Large intestine (tissue), 3 donors: ENCODE measurements around the gene PSMG4. TPM values are rescaled to one million over a fixed set of nuclear protein-coding genes. Genes with fewer than 3 reads are reported as not detected.

Experiments used
- DNase-seq, 2 donors: peaks; one replicate each; pipeline versions ENCODE4 v3.0.0 to v3.0.0-alpha.2; 2013
- H3K27ac ChIP-seq: one replicate; pipeline ENCODE4 v1.5.1; 2013; ENCODE audit warnings: low read length
- H3K27me3 ChIP-seq: 2 replicates; pipeline ENCODE4 v1.6.1; 2013; ENCODE audit warnings: low read length; ENCODE audit not compliant: control insufficient read depth, insufficient read depth
- H3K36me3 ChIP-seq: 2 replicates; pipeline ENCODE4 v1.6.1; 2013; ENCODE audit warnings: low read length; ENCODE audit not compliant: control insufficient read depth, insufficient read depth
- H3K4me1 ChIP-seq: one replicate; pipeline ENCODE4 v1.6.1; 2013; ENCODE audit warnings: low read length; ENCODE audit not compliant: control insufficient read depth, insufficient read depth
- H3K4me3 ChIP-seq: one replicate; pipeline ENCODE4 v1.5.1; 2013; ENCODE audit warnings: low read length
- H3K9me3 ChIP-seq: one replicate; pipeline ENCODE4 v1.6.1; 2013; ENCODE audit warnings: mild to moderate bottlenecking, low read depth, low read length, moderate library complexity; ENCODE audit not compliant: control insufficient read depth
- WGBS: methylation state at CpG from one replicate; pipeline ENCODE4 v1.1.5; 2013; ENCODE audit warnings: low lambda C conversion rate; ENCODE audit not compliant: insufficient coverage; 5-methylcytosine and 5-hydroxymethylcytosine counted together
- polyA plus RNA-seq: library from polyadenylated mRNA; unstranded; fragments of 120-200 nt; gene quantifications from one replicate; pipeline ENCODE4 v1.2.1, GENCODE V29; 2013

Gene PSMG4
- polyA plus RNA-seq, 1 donor = 25.2 TPM

- H3K36me3 ChIP-seq = peaks cover 15% of the 10 kb centered on the region
- no CpG with 5 or more reads among the region's 3 CpGs for WGBS
These were observed 47.1 kb downstream of the PSMG4 start for GRCh38 chr6:3305831-3306230.

GRCh38 chr6:3306848-3307247 lies 48.1 kb downstream of the PSMG4 start:
- no peak overlapping the region for H3K27ac ChIP-seq
- H3K4me3 ChIP-seq = no peak overlapping the region
- 96% methylated on average over 4 of the region's 10 CpGs for WGBS
- H3K4me1 ChIP-seq = no peaks in the 10 kb centered on the region
- H3K9me3 ChIP-seq = no peaks in the 10 kb centered on the region
- no peaks in the 10 kb centered on the region for H3K27me3 ChIP-seq
- DNase-seq = no peak
- H3K36me3 ChIP-seq = peaks cover 15% of the 10 kb centered on the region

More at GRCh38 chr6:3305831-3306230, 47.1 kb downstream of the PSMG4 start:
- H3K27me3 ChIP-seq = no peaks in the 10 kb centered on the region
- no peak overlapping the region for H3K27ac ChIP-seq
- H3K4me1 ChIP-seq = no peaks in the 10 kb centered on the region
- H3K4me3 ChIP-seq = no peak overlapping the region
- DNase-seq = no peak
- no peaks in the 10 kb centered on the region for H3K9me3 ChIP-seq

- Histone ChIP-seq H3K27me3 (no peaks in the 10 kb centered on the region), H3K36me3 (peaks cover 15% of the 10 kb centered on the region), H3K4me1 (no peaks in the 10 kb centered on the region), H3K4me3 (no peak overlapping the region), H3K9me3 (no peaks in the 10 kb centered on the region), H3K27ac (no peak overlapping the region)
- WGBS = no CpG with 5 or more reads among the region's 12 CpGs
- no peak for DNase-seq
These were observed 48.7 kb downstream of the PSMG4 start for GRCh38 chr6:3307436-3307835.

- H3K9me3 ChIP-seq = no peaks in the 10 kb centered on the region
- no peaks in the 10 kb centered on the region for H3K27me3 ChIP-seq
- peaks cover 15% of the 10 kb centered on the region for H3K36me3 ChIP-seq
- DNase-seq = no peak
- H3K27ac ChIP-seq = no peak overlapping the region
- no peak overlapping the region for H3K4me3 ChIP-seq
- H3K4me1 ChIP-seq = no peaks in the 10 kb centered on the region
- WGBS = 80% methylated on average over 3 of the region's 10 CpGs
These were observed 49.4 kb downstream of the PSMG4 start for GRCh38 chr6:3308106-3308505.

GRCh38 chr6:3309391-3310050 lies 50.8 kb downstream of the PSMG4 start:
- Histone ChIP-seq H3K9me3 (no peaks in the 10 kb centered on the region), H3K4me1 (no peaks in the 10 kb centered on the region), H3K36me3 (peaks cover 15% of the 10 kb centered on the region), H3K27ac (no peak overlapping the region), H3K4me3 (no peak overlapping the region), H3K27me3 (no peaks in the 10 kb centered on the region)
- WGBS = no CpG with 5 or more reads among the region's 11 CpGs
- DNase-seq = no peak

GRCh38 chr6:3310051-3310448 lies 51.3 kb downstream of the PSMG4 start:
- Histone ChIP-seq H3K4me3 (no peak overlapping the region), H3K36me3 (peaks cover 16% of the 10 kb centered on the region), H3K4me1 (no peaks in the 10 kb centered on the region), H3K27ac (no peak overlapping the region), H3K9me3 (no peaks in the 10 kb centered on the region), H3K27me3 (no peaks in the 10 kb centered on the region)
- WGBS = no CpG with 5 or more reads among the region's 6 CpGs
- DNase-seq = no peak

GRCh38 chr6:3310703-3311102 lies 52.0 kb downstream of the PSMG4 start:
- Histone ChIP-seq H3K9me3 (no peaks in the 10 kb centered on the region), H3K36me3 (peaks cover 10% of the 10 kb centered on the region), H3K27me3 (no peaks in the 10 kb centered on the region), H3K27ac (no peak overlapping the region), H3K4me1 (no peaks in the 10 kb centered on the region), H3K4me3 (no peak overlapping the region)
- WGBS = no CpG with 5 or more reads among the region's 9 CpGs
- no peak for DNase-seq

- Histone ChIP-seq H3K4me1 (no peaks in the 10 kb centered on the region), H3K36me3 (peaks cover 7% of the 10 kb centered on the region), H3K27me3 (no peaks in the 10 kb centered on the region), H3K27ac (no peak overlapping the region), H3K9me3 (no peaks in the 10 kb centered on the region), H3K4me3 (no peak overlapping the region)
- no CpG with 5 or more reads among the region's 6 CpGs for WGBS
- no peak for DNase-seq
These were observed 53.1 kb downstream of the PSMG4 start for GRCh38 chr6:3311826-3312225.

GRCh38 chr6:3312604-3313231 lies 54.0 kb downstream of the PSMG4 start:
- no peak overlapping the region for H3K4me3 ChIP-seq
- H3K9me3 ChIP-seq = no peaks in the 10 kb centered on the region
- H3K4me1 ChIP-seq = no peaks in the 10 kb centered on the region
- WGBS = no CpG with 5 or more reads among the region's 11 CpGs
- H3K27ac ChIP-seq = no peak overlapping the region
- no peak for DNase-seq
- H3K36me3 ChIP-seq = peaks cover 3% of the 10 kb centered on the region
- no peaks in the 10 kb centered on the region for H3K27me3 ChIP-seq

- no CpG with 5 or more reads among the region's 7 CpGs for WGBS
- Histone ChIP-seq H3K4me3 (no peak overlapping the region), H3K36me3 (peaks cover 9% of the 10 kb centered on the region), H3K27me3 (no peaks in the 10 kb centered on the region), H3K9me3 (no peaks in the 10 kb centered on the region), H3K4me1 (no peaks in the 10 kb centered on the region), H3K27ac (no peak overlapping the region)
- DNase-seq = no peak
These were observed 55.4 kb downstream of the PSMG4 start for GRCh38 chr6:3314176-3314575.
